HEK293 (cell line): Measurements from ENCODE around the gene NAIF1.

Experiments used
- CTCF ChIA-PET: fragments of 350-600 bp; formaldehyde crosslinking; extraction: SDS; loops from one replicate; lab custom pipeline; 2021; ENCODE audit warnings: antibody characterized with exemption; lab: Yijun Ruan, JAX
- POLR2A ChIA-PET: fragments of 300-600 bp; formaldehyde crosslinking; extraction: SDS; loops from one replicate; lab custom pipeline; 2020; ENCODE audit warnings: antibody characterized with exemption, inconsistent platforms; lab: Yijun Ruan, JAX
- H3K27ac ChIP-seq: fragments of 200-500 bp; sonication (Bioruptor generic); 2 replicates; pipeline ENCODE4 v1.5.1; 2014; ENCODE audit warnings: low read depth, low read length, control low read depth, inconsistent platforms; ENCODE audit errors: extremely low read depth
- H3K36me3 ChIP-seq, 2 experiments: fragments of 200-500 bp in 1 of 2; sonication (Bioruptor generic) in 1 of 2; 1 replicate in 1 of 2; 2 replicates in 1 of 2; pipeline ENCODE4 v1.5.1; 2014 to 2017; ENCODE audit warnings: inconsistent platforms in 2 of 2, low read length in 2 of 2; ENCODE audit not compliant: control insufficient read depth in 2 of 2, insufficient read depth in 1 of 2
- H3K4me1 ChIP-seq: fragments of 200-500 bp; sonication (Bioruptor generic); 2 replicates; pipeline ENCODE4 v1.5.1; 2014; ENCODE audit warnings: mild to moderate bottlenecking, low read length, inconsistent platforms; ENCODE audit not compliant: control insufficient read depth, insufficient read depth
- H3K4me3 ChIP-seq: 2 replicates; pipeline ENCODE4 v1.5.1; 2011; ENCODE audit warnings: low read depth, mild to moderate bottlenecking, control low read depth, low read length, moderate library complexity
- H3K9me3 ChIP-seq: fragments of 200-500 bp; sonication (Bioruptor generic); 2 replicates; pipeline ENCODE4 v1.5.1; 2014; ENCODE audit warnings: low read depth, low read length, inconsistent platforms; ENCODE audit not compliant: control insufficient read depth, insufficient read depth
- GFI1B ChIP-seq: fragments of 450-650 bp; formaldehyde crosslinking; IDR thresholded peaks from 2 replicates; pipeline ENCODE4 v1.5.1; 2016; ENCODE audit warnings: missing biosample characterization, missing genetic modification characterization
- GLI4 ChIP-seq: fragments of 450-650 bp; formaldehyde crosslinking; IDR thresholded peaks from 2 replicates; pipeline ENCODE4 v1.5.1; 2016; ENCODE audit warnings: missing biosample characterization, missing genetic modification characterization
- IKZF3 ChIP-seq: fragments of 450-650 bp; IDR thresholded peaks from 2 replicates; pipeline ENCODE4 v1.5.0; 2018; ENCODE audit warnings: missing biosample characterization, mild to moderate bottlenecking, missing genetic modification characterization, moderate library complexity
- KLF7 ChIP-seq: fragments of 450-650 bp; formaldehyde crosslinking; IDR thresholded peaks from 2 replicates; pipeline ENCODE4 v1.5.1; 2016; ENCODE audit warnings: missing biosample characterization, missing genetic modification characterization, borderline replicate concordance
- OSR2 ChIP-seq: fragments of 450-650 bp; formaldehyde crosslinking; IDR thresholded peaks from 2 replicates; pipeline ENCODE4 v1.5.1; 2016; ENCODE audit warnings: missing biosample characterization, missing genetic modification characterization
- SALL2 ChIP-seq: fragments of 450-650 bp; formaldehyde crosslinking; IDR thresholded peaks from 2 replicates; pipeline ENCODE4 v1.5.0; 2017; ENCODE audit warnings: missing biosample characterization, mild to moderate bottlenecking, missing genetic modification characterization, borderline replicate concordance
- SP3 ChIP-seq: fragments of 450-650 bp; formaldehyde crosslinking; IDR thresholded peaks from 2 replicates; pipeline ENCODE4 v1.5.1; 2016; ENCODE audit warnings: missing biosample characterization, missing genetic modification characterization
- TCF7L2 ChIP-seq: IDR thresholded peaks from 2 replicates; pipeline ENCODE4 v1.6.1; 2011; ENCODE audit warnings: low read depth, mild to moderate bottlenecking, inconsistent platforms, low read length, moderate library complexity, borderline replicate concordance
- ZNF10 ChIP-seq: fragments of 450-650 bp; formaldehyde crosslinking; IDR thresholded peaks from 2 replicates; pipeline ENCODE4 v1.5.1; 2017; ENCODE audit warnings: missing biosample characterization, missing genetic modification characterization
- ZNF169 ChIP-seq: fragments of 450-650 bp; formaldehyde crosslinking; IDR thresholded peaks from 2 replicates; pipeline ENCODE4 v1.5.1; 2016; ENCODE audit warnings: missing biosample characterization, missing genetic modification characterization
- ZNF335 ChIP-seq: fragments of 450-650 bp; formaldehyde crosslinking; conservative IDR thresholded peaks from 2 replicates; pipeline ENCODE4 v1.5.1; 2016; ENCODE audit warnings: missing biosample characterization, missing genetic modification characterization
- ZNF350 ChIP-seq: fragments of 450-650 bp; formaldehyde crosslinking; IDR thresholded peaks from 2 replicates; pipeline ENCODE4 v1.5.0; 2017; ENCODE audit warnings: missing biosample characterization, mild to moderate bottlenecking, missing genetic modification characterization
- ZNF366 ChIP-seq: fragments of 450-650 bp; formaldehyde crosslinking; conservative IDR thresholded peaks from 2 replicates; pipeline ENCODE4 v1.5.1; 2016; ENCODE audit warnings: missing biosample characterization, missing genetic modification characterization
- ZNF391 ChIP-seq: fragments of 450-650 bp; formaldehyde crosslinking; IDR thresholded peaks from 2 replicates; pipeline ENCODE4 v1.5.1; 2016; ENCODE audit warnings: low read depth, missing biosample characterization, missing genetic modification characterization, borderline replicate concordance
- ZNF404 ChIP-seq: fragments of 450-650 bp; formaldehyde crosslinking; IDR thresholded peaks from 2 replicates; pipeline ENCODE4 v1.5.1; 2017; ENCODE audit warnings: missing biosample characterization, missing genetic modification characterization
- ZNF433 ChIP-seq: fragments of 450-650 bp; formaldehyde crosslinking; IDR thresholded peaks from 2 replicates; pipeline ENCODE4 v1.5.1; 2016; ENCODE audit warnings: missing biosample characterization, missing genetic modification characterization, low read depth
- ZNF501 ChIP-seq: fragments of 450-650 bp; formaldehyde crosslinking; IDR thresholded peaks from 2 replicates; pipeline ENCODE4 v1.5.1; 2016; ENCODE audit warnings: missing biosample characterization, missing genetic modification characterization
- ZNF555 ChIP-seq: fragments of 450-650 bp; formaldehyde crosslinking; conservative IDR thresholded peaks from 2 replicates; pipeline ENCODE4 v1.5.1; 2017; ENCODE audit warnings: missing biosample characterization, mild to moderate bottlenecking, missing genetic modification characterization, inconsistent platforms
- ZNF585B ChIP-seq: fragments of 450-650 bp; formaldehyde crosslinking; IDR thresholded peaks from 2 replicates; pipeline ENCODE4 v1.5.1; 2016; ENCODE audit warnings: missing biosample characterization, missing genetic modification characterization
- ZNF621 ChIP-seq: fragments of 450-650 bp; formaldehyde crosslinking; IDR thresholded peaks from 2 replicates; pipeline ENCODE4 v1.5.1; 2017; ENCODE audit warnings: missing biosample characterization, missing genetic modification characterization
- ZNF623 ChIP-seq: fragments of 450-650 bp; formaldehyde crosslinking; IDR thresholded peaks from 2 replicates; pipeline ENCODE4 v1.5.1; 2016; ENCODE audit warnings: missing biosample characterization, missing genetic modification characterization
- ZNF654 ChIP-seq: fragments of 450-650 bp; formaldehyde crosslinking; IDR thresholded peaks from 2 replicates; pipeline ENCODE4 v1.5.1; 2016; ENCODE audit warnings: low read depth, missing biosample characterization, missing genetic modification characterization
- ZNF670 ChIP-seq: fragments of 450-650 bp; formaldehyde crosslinking; IDR thresholded peaks from 2 replicates; pipeline ENCODE4 v1.5.1; 2016; ENCODE audit warnings: missing biosample characterization, missing genetic modification characterization, low read depth
- ZNF76 ChIP-seq: fragments of 450-650 bp; formaldehyde crosslinking; IDR thresholded peaks from 2 replicates; pipeline ENCODE4; 2016; ENCODE audit warnings: low read depth, missing biosample characterization, missing genetic modification characterization, borderline replicate concordance
- ZNF776 ChIP-seq: fragments of 450-650 bp; formaldehyde crosslinking; IDR thresholded peaks from 2 replicates; pipeline ENCODE4 v1.5.0; 2017; ENCODE audit warnings: missing biosample characterization, missing genetic modification characterization, borderline replicate concordance
- TF ChIP-seq, protein P1 (sequence below): fragments of 450-650 bp; formaldehyde crosslinking; IDR thresholded peaks from 2 replicates; pipeline ENCODE4 v1.5.1; 2016; ENCODE audit warnings: missing biosample characterization, missing genetic modification characterization
- TF ChIP-seq, protein P2 (sequence below): fragments of 450-650 bp; formaldehyde crosslinking; IDR thresholded peaks from 2 replicates; pipeline ENCODE4 v1.5.1; 2016; ENCODE audit warnings: missing biosample characterization, missing genetic modification characterization, low read depth
- TF ChIP-seq, protein P3 (sequence below): fragments of 450-650 bp; formaldehyde crosslinking; IDR thresholded peaks from 2 replicates; pipeline ENCODE4 v1.5.1; 2017; ENCODE audit warnings: missing biosample characterization, missing genetic modification characterization
- TF ChIP-seq, protein P4 (sequence below): fragments of 450-650 bp; formaldehyde crosslinking; IDR thresholded peaks from 2 replicates; pipeline ENCODE4 v1.5.1; 2016; ENCODE audit warnings: missing biosample characterization, missing genetic modification characterization
- TF ChIP-seq, protein P5 (sequence below): fragments of 450-650 bp; formaldehyde crosslinking; IDR thresholded peaks from 2 replicates; pipeline ENCODE4 v1.5.1; 2016; ENCODE audit warnings: missing biosample characterization, missing genetic modification characterization

The NAIF1 gene

DNA sequence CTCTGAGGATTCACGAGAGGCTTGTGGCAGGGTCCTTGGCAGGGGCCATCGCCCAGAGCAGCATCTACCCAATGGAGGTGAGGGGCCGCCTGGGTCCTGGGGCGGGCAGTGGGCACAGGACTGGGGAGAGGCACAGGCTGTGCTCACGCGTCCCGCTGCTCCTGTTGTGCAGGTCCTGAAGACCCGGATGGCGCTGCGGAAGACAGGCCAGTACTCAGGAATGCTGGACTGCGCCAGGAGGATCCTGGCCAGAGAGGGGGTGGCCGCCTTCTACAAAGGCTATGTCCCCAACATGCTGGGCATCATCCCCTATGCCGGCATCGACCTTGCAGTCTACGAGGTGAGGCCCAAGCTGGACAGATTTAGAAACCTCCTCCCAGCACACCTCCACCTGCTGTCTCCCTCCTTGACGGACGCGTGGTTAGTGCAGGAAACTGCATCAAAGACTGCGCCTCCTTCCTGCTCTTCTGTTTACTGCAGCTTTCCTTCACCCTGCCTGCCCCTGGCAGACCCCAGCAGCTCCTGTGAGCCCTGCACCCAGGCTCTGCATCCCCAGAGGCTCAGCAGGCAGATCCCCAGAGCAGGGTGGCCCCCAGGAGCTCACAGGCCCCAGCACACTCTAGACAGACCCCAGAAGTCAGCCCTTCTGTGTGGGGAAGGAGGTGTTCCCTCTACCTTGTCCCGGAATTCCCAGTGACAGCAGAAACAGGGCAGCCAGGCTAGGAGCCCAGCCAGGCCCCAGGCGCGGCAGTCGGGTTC is 39.2 kb upstream of the NAIF1 start:
- ChIA-PET POLR2A (interaction anchor here (0.8 to 1.4 kb wide), 2 partner anchors 12 to 38 kb away, joined by 3 to 4 read pairs; partner anchors contain the start of gene SLC25A25), CTCF (interaction anchor here (0.9 to 8.0 kb wide), 4 partner anchors 10 to 163 kb away, joined by 3 to 88 read pairs (median 5); no protein-coding TSS in a partner anchor)

DNA sequence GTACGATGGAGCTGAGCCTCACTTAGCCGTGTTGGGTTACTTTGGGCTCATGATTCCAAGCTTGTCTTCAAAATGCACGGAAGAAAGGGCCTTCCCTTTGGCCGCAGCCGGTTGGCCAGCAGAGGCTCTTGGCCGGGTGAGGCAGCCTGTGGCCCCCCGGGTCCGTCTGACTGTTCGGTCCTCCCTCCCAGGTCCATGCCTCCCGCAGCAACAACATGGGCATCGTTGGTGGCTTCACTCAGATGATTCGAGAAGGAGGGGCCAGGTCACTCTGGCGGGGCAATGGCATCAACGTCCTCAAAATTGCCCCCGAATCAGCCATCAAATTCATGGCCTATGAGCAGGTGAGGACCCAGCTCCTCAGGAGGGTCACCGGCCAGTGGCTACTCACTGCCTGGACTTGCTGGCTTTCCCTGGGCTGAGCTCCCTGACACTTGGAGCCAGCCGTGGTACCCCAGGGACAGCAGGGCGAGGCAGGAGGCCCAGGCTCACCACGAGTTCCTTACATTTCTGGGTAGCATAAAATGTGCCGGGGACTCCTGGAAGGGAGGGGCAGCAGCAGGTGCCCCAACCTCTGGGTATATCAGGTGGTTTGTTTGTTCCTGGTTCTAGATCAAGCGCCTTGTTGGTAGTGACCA is 38.5 kb upstream of the NAIF1 start:
- Histone ChIP-seq H3K4me3 (no peak overlapping the region), H3K36me3 (peaks cover 0 to 81% of the 10 kb centered on the region in 2 experiments; a peak in 2 of 3 replicates), H3K27ac (no peak overlapping the region), H3K4me1 (no peaks in the 10 kb centered on the region), H3K9me3 (no peaks in the 10 kb centered on the region)
- ChIA-PET CTCF (interaction anchor here (0.7 to 8.0 kb wide), 5 partner anchors 10 to 346 kb away, joined by 3 to 88 read pairs (median 3); no protein-coding TSS in a partner anchor), POLR2A (no interaction called here)
- TF ChIP-seq, protein P1, sequence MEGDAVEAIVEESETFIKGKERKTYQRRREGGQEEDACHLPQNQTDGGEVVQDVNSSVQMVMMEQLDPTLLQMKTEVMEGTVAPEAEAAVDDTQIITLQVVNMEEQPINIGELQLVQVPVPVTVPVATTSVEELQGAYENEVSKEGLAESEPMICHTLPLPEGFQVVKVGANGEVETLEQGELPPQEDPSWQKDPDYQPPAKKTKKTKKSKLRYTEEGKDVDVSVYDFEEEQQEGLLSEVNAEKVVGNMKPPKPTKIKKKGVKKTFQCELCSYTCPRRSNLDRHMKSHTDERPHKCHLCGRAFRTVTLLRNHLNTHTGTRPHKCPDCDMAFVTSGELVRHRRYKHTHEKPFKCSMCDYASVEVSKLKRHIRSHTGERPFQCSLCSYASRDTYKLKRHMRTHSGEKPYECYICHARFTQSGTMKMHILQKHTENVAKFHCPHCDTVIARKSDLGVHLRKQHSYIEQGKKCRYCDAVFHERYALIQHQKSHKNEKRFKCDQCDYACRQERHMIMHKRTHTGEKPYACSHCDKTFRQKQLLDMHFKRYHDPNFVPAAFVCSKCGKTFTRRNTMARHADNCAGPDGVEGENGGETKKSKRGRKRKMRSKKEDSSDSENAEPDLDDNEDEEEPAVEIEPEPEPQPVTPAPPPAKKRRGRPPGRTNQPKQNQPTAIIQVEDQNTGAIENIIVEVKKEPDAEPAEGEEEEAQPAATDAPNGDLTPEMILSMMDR (tag by site-specific recombination): no peak
- TF ChIP-seq ZNF366 (no peak), OSR2 (tag by site-specific recombination) (no peak), ZNF391 (tag by site-specific recombination) (no peak), ZNF10 (tag by site-specific recombination) (no peak), ZNF433 (tag by site-specific recombination) (no peak), IKZF3 (tag by site-specific recombination) (no peak), SALL2 (tag by site-specific recombination) (no peak), ZNF76 (no peak), ZNF404 (tag by site-specific recombination) (no peak), ZNF585B (no peak), ZNF169 (no peak), KLF7 (tag by site-specific recombination) (no peak)
- TF ChIP-seq, protein P2, sequence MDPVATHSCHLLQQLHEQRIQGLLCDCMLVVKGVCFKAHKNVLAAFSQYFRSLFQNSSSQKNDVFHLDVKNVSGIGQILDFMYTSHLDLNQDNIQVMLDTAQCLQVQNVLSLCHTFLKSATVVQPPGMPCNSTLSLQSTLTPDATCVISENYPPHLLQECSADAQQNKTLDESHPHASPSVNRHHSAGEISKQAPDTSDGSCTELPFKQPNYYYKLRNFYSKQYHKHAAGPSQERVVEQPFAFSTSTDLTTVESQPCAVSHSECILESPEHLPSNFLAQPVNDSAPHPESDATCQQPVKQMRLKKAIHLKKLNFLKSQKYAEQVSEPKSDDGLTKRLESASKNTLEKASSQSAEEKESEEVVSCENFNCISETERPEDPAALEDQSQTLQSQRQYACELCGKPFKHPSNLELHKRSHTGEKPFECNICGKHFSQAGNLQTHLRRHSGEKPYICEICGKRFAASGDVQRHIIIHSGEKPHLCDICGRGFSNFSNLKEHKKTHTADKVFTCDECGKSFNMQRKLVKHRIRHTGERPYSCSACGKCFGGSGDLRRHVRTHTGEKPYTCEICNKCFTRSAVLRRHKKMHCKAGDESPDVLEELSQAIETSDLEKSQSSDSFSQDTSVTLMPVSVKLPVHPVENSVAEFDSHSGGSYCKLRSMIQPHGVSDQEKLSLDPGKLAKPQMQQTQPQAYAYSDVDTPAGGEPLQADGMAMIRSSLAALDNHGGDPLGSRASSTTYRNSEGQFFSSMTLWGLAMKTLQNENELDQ (tag by site-specific recombination): no peak

More for the DNA sequence above, 39.2 kb upstream of the NAIF1 start:
- Histone ChIP-seq H3K27ac (no peak overlapping the region), H3K36me3 (peaks cover 0 to 74% of the 10 kb centered on the region in 2 experiments; a peak in 2 of 3 replicates), H3K4me1 (no peaks in the 10 kb centered on the region), H3K4me3 (no peak overlapping the region), H3K9me3 (no peaks in the 10 kb centered on the region)
- TF ChIP-seq ZNF654 (tag by site-specific recombination) (no peak), GLI4 (tag by site-specific recombination) (no peak), ZNF350 (tag by site-specific recombination) (no peak), ZNF776 (no peak), GFI1B (tag by site-specific recombination) (no peak), OSR2 (tag by site-specific recombination) (no peak), ZNF501 (tag by site-specific recombination) (no peak), SP3 (tag by site-specific recombination) (no peak), ZNF335 (tag by site-specific recombination) (no peak), TCF7L2 (no peak), ZNF670 (tag by site-specific recombination) (no peak), ZNF621 (tag by site-specific recombination) (no peak), ZNF623 (tag by site-specific recombination) (no peak), ZNF366 (no peak), ZNF555 (tag by site-specific recombination) (no peak)
- TF ChIP-seq, protein P3, sequence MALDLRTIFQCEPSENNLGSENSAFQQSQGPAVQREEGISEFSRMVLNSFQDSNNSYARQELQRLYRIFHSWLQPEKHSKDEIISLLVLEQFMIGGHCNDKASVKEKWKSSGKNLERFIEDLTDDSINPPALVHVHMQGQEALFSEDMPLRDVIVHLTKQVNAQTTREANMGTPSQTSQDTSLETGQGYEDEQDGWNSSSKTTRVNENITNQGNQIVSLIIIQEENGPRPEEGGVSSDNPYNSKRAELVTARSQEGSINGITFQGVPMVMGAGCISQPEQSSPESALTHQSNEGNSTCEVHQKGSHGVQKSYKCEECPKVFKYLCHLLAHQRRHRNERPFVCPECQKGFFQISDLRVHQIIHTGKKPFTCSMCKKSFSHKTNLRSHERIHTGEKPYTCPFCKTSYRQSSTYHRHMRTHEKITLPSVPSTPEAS: no peak
- TF ChIP-seq, protein P4, sequence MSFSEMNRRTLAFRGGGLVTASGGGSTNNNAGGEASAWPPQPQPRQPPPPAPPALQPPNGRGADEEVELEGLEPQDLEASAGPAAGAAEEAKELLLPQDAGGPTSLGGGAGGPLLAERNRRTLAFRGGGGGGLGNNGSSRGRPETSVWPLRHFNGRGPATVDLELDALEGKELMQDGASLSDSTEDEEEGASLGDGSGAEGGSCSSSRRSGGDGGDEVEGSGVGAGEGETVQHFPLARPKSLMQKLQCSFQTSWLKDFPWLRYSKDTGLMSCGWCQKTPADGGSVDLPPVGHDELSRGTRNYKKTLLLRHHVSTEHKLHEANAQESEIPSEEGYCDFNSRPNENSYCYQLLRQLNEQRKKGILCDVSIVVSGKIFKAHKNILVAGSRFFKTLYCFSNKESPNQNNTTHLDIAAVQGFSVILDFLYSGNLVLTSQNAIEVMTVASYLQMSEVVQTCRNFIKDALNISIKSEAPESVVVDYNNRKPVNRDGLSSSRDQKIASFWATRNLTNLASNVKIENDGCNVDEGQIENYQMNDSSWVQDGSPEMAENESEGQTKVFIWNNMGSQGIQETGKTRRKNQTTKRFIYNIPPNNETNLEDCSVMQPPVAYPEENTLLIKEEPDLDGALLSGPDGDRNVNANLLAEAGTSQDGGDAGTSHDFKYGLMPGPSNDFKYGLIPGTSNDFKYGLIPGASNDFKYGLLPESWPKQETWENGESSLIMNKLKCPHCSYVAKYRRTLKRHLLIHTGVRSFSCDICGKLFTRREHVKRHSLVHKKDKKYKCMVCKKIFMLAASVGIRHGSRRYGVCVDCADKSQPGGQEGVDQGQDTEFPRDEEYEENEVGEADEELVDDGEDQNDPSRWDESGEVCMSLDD (tag by site-specific recombination): no peak
- TF ChIP-seq, protein P5, sequence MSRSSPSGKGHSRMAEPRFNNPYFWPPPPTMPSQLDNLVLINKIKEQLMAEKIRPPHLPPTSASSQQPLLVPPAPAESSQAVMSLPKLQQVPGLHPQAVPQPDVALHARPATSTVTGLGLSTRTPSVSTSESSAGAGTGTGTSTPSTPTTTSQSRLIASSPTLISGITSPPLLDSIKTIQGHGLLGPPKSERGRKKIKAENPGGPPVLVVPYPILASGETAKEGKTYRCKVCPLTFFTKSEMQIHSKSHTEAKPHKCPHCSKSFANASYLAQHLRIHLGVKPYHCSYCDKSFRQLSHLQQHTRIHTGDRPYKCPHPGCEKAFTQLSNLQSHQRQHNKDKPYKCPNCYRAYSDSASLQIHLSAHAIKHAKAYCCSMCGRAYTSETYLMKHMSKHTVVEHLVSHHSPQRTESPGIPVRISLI (tag by site-specific recombination): no peak
